GM21528 (cell line): ENCODE data around the gene F2RL2.

Experiments
- ATAC-seq: cut with Tn5 transposase; IDR thresholded peaks from one replicate; pipeline ENCODE4 v1.9.1; 2021; ENCODE audit warnings: mild to moderate bottlenecking, moderate library complexity; ENCODE audit not compliant: unreplicated experiment, low FRiP score

Gene F2RL2

GRCh38 chr5:76622973-76623596 lies at the start of gene F2RL2:
TSS of gene F2RL2 (minus strand) at chr5:76623403. CDS start at chr5:76623230, 173 bp downstream.
- ATAC-seq: no peak

GRCh38 chr5:76672242-76672641 lies 49.0 kb upstream of the F2RL2 start:
- no peak for ATAC-seq

GRCh38 chr5:76670508-76670907 lies 47.3 kb upstream of the F2RL2 start:
- ATAC-seq: no peak

DNA sequence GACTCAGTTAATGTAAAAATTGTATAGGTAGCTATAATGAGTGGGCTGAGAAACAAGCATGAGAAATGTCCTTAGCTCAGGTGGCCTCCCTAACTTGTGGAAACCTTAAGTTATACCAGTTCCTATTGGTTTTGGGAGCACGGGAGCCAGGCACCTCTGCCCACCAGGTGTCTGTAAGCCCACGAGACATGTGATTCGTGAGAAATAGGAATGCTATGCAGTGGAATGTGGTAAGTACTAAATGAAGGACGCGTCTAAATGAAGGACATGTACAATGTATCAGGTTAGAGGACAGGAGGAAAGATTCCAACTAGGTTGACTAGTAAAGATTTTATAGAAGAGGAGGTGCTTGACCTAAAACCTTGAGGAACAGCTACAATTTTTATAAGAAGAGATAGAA lies 46.0 kb upstream of the F2RL2 start:
- ATAC-seq: no peak

DNA sequence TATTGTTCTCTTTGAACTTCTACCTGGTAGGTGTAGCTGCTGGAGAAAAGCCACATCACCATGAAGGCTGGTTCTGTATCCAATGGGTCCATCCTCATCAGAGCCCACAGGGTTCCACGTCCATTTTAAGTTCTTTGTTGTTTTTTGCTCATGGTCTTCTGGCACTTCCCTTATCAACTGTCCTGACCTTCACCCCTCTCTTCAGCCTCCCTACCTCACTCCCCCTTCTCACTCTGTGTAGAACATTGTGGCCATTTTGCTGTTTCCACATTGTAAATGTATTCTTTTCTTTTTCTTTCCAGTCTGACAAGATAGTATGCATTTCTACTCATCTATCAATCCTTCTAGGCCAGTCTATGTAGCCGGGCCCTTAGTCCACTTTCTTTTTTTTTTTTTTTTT lies 44.3 kb upstream of the F2RL2 start:
- no peak for ATAC-seq

- no peak for ATAC-seq
These were observed 40.9 kb upstream of the F2RL2 start for GRCh38 chr5:76664079-76664478.

GRCh38 chr5:76663573-76663972 lies 40.4 kb upstream of the F2RL2 start:
- ATAC-seq: no peak

GRCh38 chr5:76662521-76662920 lies 39.3 kb upstream of the F2RL2 start:
- ATAC-seq: no peak

GRCh38 chr5:76660360-76660759 lies 37.2 kb upstream of the F2RL2 start:
- ATAC-seq: no peak

GRCh38 chr5:76657683-76658311 lies 34.6 kb upstream of the F2RL2 start:
- ATAC-seq: no peak

DNA sequence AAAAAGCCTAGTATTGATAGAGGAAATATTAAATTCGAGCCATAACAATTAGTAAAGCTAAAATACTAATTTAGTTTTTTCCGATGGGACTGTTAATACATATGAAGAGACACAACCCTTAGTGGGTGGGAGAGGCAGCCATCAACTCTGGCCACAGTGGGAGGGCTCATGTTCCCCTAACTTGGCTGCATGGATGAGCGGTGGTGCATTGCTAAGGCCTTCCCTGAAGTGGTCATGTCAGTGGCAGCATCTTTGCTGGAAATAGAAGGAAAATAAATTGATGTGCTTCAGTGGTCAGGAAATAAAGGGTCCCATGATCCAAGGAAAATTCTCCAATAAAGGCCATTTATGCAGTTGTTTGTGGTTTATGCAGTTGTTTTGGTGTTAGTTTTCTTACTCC lies 33.9 kb upstream of the F2RL2 start:
- no peak for ATAC-seq

DNA sequence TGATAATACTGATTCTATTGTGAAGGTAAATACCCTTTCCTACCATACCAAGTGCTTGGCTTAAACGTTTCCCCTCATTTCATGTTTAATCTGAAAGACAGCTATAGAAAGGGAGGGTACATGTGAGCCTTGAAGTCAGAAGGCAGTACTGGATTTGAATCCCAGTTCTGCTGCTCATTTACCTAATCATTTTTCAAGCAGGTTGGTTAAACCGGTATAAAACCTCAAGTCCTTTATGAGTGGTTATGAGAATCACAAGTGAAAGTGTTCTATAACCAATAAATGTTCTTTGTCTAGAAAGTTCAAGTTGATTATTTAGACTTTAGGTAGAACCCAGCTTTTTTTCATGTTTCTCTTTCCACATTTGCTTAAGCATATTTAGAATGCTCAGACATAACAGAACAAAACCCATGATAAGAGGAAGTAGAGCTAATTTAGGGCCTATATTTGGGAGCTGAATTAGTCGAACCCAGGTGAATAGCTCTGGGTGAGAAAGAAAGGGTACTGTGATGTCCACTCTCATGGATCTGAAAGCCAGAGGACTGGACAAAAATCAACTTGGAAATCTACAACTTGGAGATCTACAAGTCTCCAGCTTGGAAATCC lies 29.7 kb upstream of the F2RL2 start:
- ATAC-seq: no peak

- no peak for ATAC-seq
These were observed 25.9 kb upstream of the F2RL2 start for GRCh38 chr5:76649140-76649539.

- no peak for ATAC-seq
These were observed 20.2 kb upstream of the F2RL2 start for GRCh38 chr5:76643371-76643770.

GRCh38 chr5:76642390-76643040 lies 19.3 kb upstream of the F2RL2 start:
- no peak for ATAC-seq

- ATAC-seq: no peak
These were observed 18.4 kb upstream of the F2RL2 start for GRCh38 chr5:76641514-76642120.

DNA sequence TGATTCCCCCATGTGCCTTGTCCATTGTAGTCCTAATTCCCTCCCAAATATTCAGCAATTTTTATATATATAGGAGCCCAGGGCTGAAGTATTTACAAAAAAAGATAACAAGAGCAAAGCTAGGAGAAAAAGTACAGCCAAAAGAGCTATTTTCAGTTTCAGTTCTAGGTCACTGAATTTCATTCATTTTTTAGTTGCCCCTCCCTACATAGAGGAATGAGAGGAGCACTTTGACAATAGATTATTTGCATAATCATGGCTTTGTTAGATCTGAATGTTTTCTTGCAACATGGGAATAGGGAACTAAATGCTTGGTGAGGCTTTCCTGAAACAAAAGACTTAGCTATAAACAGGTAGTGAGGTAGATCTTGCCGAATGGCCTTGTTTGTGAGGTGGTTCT lies 15.3 kb upstream of the F2RL2 start:
- no peak for ATAC-seq

DNA sequence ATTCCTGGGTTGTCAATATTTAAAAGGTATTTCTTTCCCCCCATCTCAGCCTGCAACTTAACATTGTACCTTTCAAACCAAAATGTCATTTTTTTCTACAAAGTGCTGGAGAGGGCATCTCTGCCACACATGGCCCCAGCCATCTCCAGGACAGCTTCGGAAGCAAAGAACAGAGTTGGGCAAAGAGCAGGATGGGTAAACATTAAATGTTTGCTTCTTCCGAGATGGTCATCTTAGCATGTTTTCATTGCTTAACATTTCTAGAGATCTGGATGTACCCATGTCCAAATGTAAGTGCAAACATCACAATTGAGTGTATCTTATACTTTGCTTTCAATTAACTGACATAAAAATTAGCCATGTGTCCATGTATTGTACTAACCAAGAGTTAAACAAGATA lies 14.3 kb upstream of the F2RL2 start:
- ATAC-seq: no peak

- ATAC-seq: no peak
These were observed 11.5 kb upstream of the F2RL2 start for GRCh38 chr5:76634661-76635060.

DNA sequence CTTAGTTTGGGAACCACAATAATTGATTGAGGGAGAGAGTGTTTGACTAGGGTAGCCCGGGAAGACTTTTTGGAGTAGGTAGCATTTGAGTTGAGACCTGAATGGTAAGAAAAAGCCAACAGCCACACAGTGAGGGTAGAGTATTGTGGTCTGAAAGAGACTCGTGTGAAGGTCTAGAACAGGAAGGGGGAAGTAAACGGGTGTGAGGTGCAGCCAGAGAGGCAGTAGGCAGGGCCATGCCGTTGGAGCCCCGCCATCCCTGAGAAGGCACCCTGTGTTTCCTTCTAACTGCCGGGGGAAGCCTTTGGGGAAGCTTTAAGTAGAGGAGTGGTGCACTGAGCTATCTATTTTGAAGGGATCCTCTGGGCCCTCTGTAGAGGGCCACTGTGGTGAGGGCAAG lies 3.5 kb upstream of the F2RL2 start:
- ATAC-seq: no peak

DNA sequence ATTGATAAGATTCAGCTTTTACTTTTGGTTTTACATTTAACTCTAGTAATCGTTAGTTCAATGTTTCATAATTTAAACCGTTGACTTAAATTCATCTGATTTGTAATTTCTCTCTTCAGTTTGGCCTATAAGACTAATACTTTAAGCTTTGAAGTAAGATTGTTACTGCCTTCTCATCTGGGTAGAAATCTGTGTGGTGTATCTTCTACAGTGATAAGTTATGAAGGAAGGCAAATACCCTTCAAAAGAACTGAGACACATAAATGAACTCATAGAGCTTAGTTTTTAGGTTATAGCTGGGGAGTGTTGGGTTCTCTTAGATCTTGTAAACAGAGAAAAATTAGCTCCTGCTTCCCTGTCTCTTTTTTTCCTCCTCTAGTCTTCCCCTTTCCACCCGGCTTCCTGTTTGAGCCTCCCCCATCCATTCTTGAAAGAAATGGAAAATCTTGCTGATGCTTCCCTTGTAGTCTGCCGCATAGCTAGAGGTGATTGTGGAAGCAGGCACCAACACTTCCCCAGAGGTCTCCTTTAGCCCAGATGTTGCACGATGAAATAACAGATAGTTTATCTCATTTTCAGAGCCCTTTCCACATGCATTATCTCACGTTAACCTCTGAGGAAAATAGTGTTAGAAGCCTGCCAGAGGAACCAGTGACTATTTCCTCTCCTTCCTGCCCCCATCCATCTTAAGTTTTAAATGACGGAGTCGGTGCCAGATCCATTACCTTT lies 2.0 kb upstream of the F2RL2 start:
- ATAC-seq: no peak
